GM12873 (cell line): ENCODE measurements around the gene EXOSC5.

ENCODE experiments used
- CTCF ChIP-seq: IDR thresholded peaks from 2 replicates; pipeline ENCODE4 v1.5.1; 2012; ENCODE audit warnings: low read depth, mild to moderate bottlenecking, moderate library complexity, low read length, control low read depth; ENCODE audit not compliant: insufficient read depth; ENCODE audit errors: missing control alignments

Gene EXOSC5

GRCh38 chr19:41367848-41368301 is 29.3 kb downstream of the EXOSC5 start:
- TF ChIP-seq CTCF = no peak

GRCh38 chr19:41366089-41366488 is 31.1 kb downstream of the EXOSC5 start:
- peak; percentile 66 for TF ChIP-seq CTCF

GRCh38 chr19:41364524-41365391 is 32.4 kb downstream of the EXOSC5 start:
- no peak for TF ChIP-seq CTCF

GRCh38 chr19:41363753-41364523 is 33.2 kb downstream of the EXOSC5 start, which contains the start of gene B9D2:
TSS of gene B9D2 (minus strand) at chr19:41364149. CDS start at chr19:41363519, 630 bp downstream.
- TF ChIP-seq CTCF = no peak

- TF ChIP-seq CTCF = no peak
These were observed 33.8 kb downstream of the EXOSC5 start for GRCh38 chr19:41363371-41363752.

- no peak for TF ChIP-seq CTCF
These were observed 34.9 kb downstream of the EXOSC5 start for GRCh38 chr19:41362143-41362847.

GRCh38 chr19:41359741-41360140 is 37.4 kb downstream of the EXOSC5 start:
- TF ChIP-seq CTCF = no peak
